Measurements from ENCODE around the gene THSD4. TPM values are rescaled to one million over a fixed set of nuclear protein-coding genes. Genes with fewer than 3 reads are reported as not detected.

The THSD4 gene
- total RNA-seq, 1 experiment from 2014 or later = 24.2 TPM

GRCh38 chr15:71674354-71674753 is 559.1 kb downstream of the THSD4 start:
- H3K4me1 Mint-ChIP-seq (ENCODE audit: low read depth, unreplicated experiment) = peaks cover 28% of the 10 kb centered on the region

GRCh38 chr15:71677352-71677751 is 562.1 kb downstream of the THSD4 start:
- Mint-ChIP-seq H3K36me3 (ENCODE audit: insufficient read depth, unreplicated experiment) (no peaks in the 10 kb centered on the region), H3K27ac (ENCODE audit: unreplicated experiment) (no peak overlapping the region), H3K27me3 (ENCODE audit: unreplicated experiment) (no peaks in the 10 kb centered on the region), H3K9me3 (ENCODE audit: low read depth, unreplicated experiment) (no peaks in the 10 kb centered on the region), H3K4me3 (ENCODE audit: low read depth, unreplicated experiment) (no peak overlapping the region), H3K4me1 (ENCODE audit: low read depth, unreplicated experiment) (peaks cover 40% of the 10 kb centered on the region)
- TF ChIP-seq, protein P1, sequence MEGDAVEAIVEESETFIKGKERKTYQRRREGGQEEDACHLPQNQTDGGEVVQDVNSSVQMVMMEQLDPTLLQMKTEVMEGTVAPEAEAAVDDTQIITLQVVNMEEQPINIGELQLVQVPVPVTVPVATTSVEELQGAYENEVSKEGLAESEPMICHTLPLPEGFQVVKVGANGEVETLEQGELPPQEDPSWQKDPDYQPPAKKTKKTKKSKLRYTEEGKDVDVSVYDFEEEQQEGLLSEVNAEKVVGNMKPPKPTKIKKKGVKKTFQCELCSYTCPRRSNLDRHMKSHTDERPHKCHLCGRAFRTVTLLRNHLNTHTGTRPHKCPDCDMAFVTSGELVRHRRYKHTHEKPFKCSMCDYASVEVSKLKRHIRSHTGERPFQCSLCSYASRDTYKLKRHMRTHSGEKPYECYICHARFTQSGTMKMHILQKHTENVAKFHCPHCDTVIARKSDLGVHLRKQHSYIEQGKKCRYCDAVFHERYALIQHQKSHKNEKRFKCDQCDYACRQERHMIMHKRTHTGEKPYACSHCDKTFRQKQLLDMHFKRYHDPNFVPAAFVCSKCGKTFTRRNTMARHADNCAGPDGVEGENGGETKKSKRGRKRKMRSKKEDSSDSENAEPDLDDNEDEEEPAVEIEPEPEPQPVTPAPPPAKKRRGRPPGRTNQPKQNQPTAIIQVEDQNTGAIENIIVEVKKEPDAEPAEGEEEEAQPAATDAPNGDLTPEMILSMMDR (IDR thresholded peaks at IDR 0.05; ENCODE audit: unreplicated experiment) = no peak
- CTCF ChIA-PET = no interaction called here
- no TSS peak for BruUV-seq (replicated peaks)
- intact Hi-C loops (cut with micrococcal nuclease; ENCODE audit: unreplicated experiment) = no loop called here
- DNase-seq = no peak

More at GRCh38 chr15:71674354-71674753, 559.1 kb downstream of the THSD4 start:
- Mint-ChIP-seq H3K27ac (ENCODE audit: unreplicated experiment) (no peak overlapping the region), H3K4me3 (ENCODE audit: low read depth, unreplicated experiment) (no peak overlapping the region), H3K27me3 (ENCODE audit: unreplicated experiment) (no peaks in the 10 kb centered on the region), H3K36me3 (ENCODE audit: insufficient read depth, unreplicated experiment) (no peaks in the 10 kb centered on the region), H3K9me3 (ENCODE audit: low read depth, unreplicated experiment) (no peaks in the 10 kb centered on the region)
- no TSS peak for BruUV-seq (replicated peaks)
- intact Hi-C loops (cut with micrococcal nuclease; ENCODE audit: unreplicated experiment) = no loop called here
- TF ChIP-seq, protein P1 (IDR thresholded peaks at IDR 0.05; ENCODE audit: unreplicated experiment) = no peak
- DNase-seq = no peak
- CTCF ChIA-PET = no interaction called here

- no TSS peak for BruUV-seq (replicated peaks)
- TF ChIP-seq, protein P1 (IDR thresholded peaks at IDR 0.05; ENCODE audit: unreplicated experiment) = no peak
- Mint-ChIP-seq H3K36me3 (ENCODE audit: insufficient read depth, unreplicated experiment) (no peaks in the 10 kb centered on the region), H3K4me1 (ENCODE audit: low read depth, unreplicated experiment) (peaks cover 40% of the 10 kb centered on the region), H3K27ac (ENCODE audit: unreplicated experiment) (no peak overlapping the region), H3K27me3 (ENCODE audit: unreplicated experiment) (no peaks in the 10 kb centered on the region), H3K4me3 (ENCODE audit: low read depth, unreplicated experiment) (no peak overlapping the region), H3K9me3 (ENCODE audit: low read depth, unreplicated experiment) (no peaks in the 10 kb centered on the region)
- intact Hi-C loops (cut with micrococcal nuclease; ENCODE audit: unreplicated experiment) = no loop called here
- no peak for DNase-seq
- CTCF ChIA-PET = no interaction called here
Measured at GRCh38 chr15:71677766-71678165, 562.5 kb downstream of the THSD4 start.

GRCh38 chr15:71678191-71678590 is 562.9 kb downstream of the THSD4 start:
- Mint-ChIP-seq H3K27me3 (ENCODE audit: unreplicated experiment) (no peaks in the 10 kb centered on the region), H3K4me1 (ENCODE audit: low read depth, unreplicated experiment) (peaks cover 43% of the 10 kb centered on the region), H3K27ac (ENCODE audit: unreplicated experiment) (no peak overlapping the region), H3K36me3 (ENCODE audit: insufficient read depth, unreplicated experiment) (no peaks in the 10 kb centered on the region), H3K4me3 (ENCODE audit: low read depth, unreplicated experiment) (no peak overlapping the region), H3K9me3 (ENCODE audit: low read depth, unreplicated experiment) (no peaks in the 10 kb centered on the region)
- DNase-seq = no peak
- TF ChIP-seq, protein P1 (IDR thresholded peaks at IDR 0.05; ENCODE audit: unreplicated experiment) = no peak
- CTCF ChIA-PET = no interaction called here
- intact Hi-C loops (cut with micrococcal nuclease; ENCODE audit: unreplicated experiment) = no loop called here
- BruUV-seq (replicated peaks) = no TSS peak
